Activated T-cell treated with anti-CD3 and anti-CD28 coated beads for 48 hours (primary cell): Measurements from ENCODE around the gene RASGRP1.
A peak's percentile ranks its signal among the peaks of the same experiment; 100 is the strongest.

ENCODE experiments used
- DNase-seq: peaks from one replicate; pipeline ENCODE4 v3.0.0-alpha.2; 2020; ENCODE audit warnings: low read depth

RASGRP1 gene

GRCh38 chr15:38459480-38459879, 105.1 kb downstream of the RASGRP1 start:
- DNase-seq, result no peak

- no peak for DNase-seq
Observed at GRCh38 chr15:38458646-38459045, 106.0 kb downstream of the RASGRP1 start.

- no peak for DNase-seq
Observed at GRCh38 chr15:38455092-38455491, 109.5 kb downstream of the RASGRP1 start.

GRCh38 chr15:38454696-38455090, 109.9 kb downstream of the RASGRP1 start:
- DNase-seq, result no peak

- DNase-seq, result peak; percentile 88
Observed at GRCh38 chr15:38453971-38454695, 110.5 kb downstream of the RASGRP1 start, which contains the start of gene FAM98B. FAM98B (plus strand) TSS chr15:38454127; CDS start chr15:38454162, 35 bp downstream.

GRCh38 chr15:38441130-38441519, 123.5 kb downstream of the RASGRP1 start:
- DNase-seq, result no peak

- DNase-seq, result no peak
Observed at GRCh38 chr15:38440353-38441129, 124.1 kb downstream of the RASGRP1 start.
